Endothelial cell of umbilical vein (primary cell): ENCODE results near the gene ID1. TPM values are rescaled to one million over a fixed set of nuclear protein-coding genes. Genes with fewer than 3 reads are reported as not detected.

Experiments used
- BruUV-seq: library from RNA; stranded (reverse); fragments of 400-500 nt; replicated peaks from 2 replicates; lab custom pipeline; 2021; lab: Mats Ljungman, UMichigan
- CTCF ChIA-PET: fragments of 300-600, 350-600 bp; sonication (Branson Sonifier 250); formaldehyde crosslinking; loops from one replicate; lab custom pipeline; 2021; ENCODE audit warnings: antibody characterized with exemption, inconsistent platforms; lab: Charles Lee
- POLR2A ChIA-PET: fragments of 300-600, 350-600 bp; sonication (Branson Sonifier 250); formaldehyde crosslinking; loops from one replicate; lab custom pipeline; 2021; ENCODE audit warnings: antibody characterized with exemption, inconsistent platforms; lab: Charles Lee
- DNase-seq: peaks from one replicate; pipeline ENCODE4 v3.0.0-alpha.2; 2011; ENCODE audit warnings: low read depth, low spot score
- FAIRE-seq: peaks from 2 replicates; lab custom pipeline; 2011; peaks lifted over from hg19 to GRCh38; lab: Jason Lieb, UNC
- H2AFZ ChIP-seq: 2 replicates; pipeline ENCODE4 v1.6.0; 2012; ENCODE audit warnings: low read depth, low read length, control low read depth, inconsistent platforms
- H3K27ac ChIP-seq: 2 replicates; pipeline ENCODE4 v1.5.1; 2011; ENCODE audit warnings: low read depth, mild to moderate bottlenecking, control low read depth, low read length, moderate library complexity; ENCODE audit not compliant: insufficient read depth
- H3K27me3 ChIP-seq, 2 experiments: 2 replicates each; pipeline versions ENCODE4 v1.6.0 to v1.6.1; 2011; ENCODE audit warnings: low read length in 2 of 2, mixed read lengths in 1 of 2; ENCODE audit not compliant: control insufficient read depth in 2 of 2, insufficient read depth in 2 of 2
- H3K36me3 ChIP-seq, 2 experiments: 2 replicates in 1 of 2; 3 replicates in 1 of 2; pipeline ENCODE4 v1.5.1; 2011; ENCODE audit warnings: low read length in 2 of 2, mild to moderate bottlenecking in 1 of 2, moderate library complexity in 1 of 2; ENCODE audit not compliant: control insufficient read depth in 2 of 2, insufficient read depth in 2 of 2; ENCODE audit errors: extremely low read depth in 1 of 2
- H3K4me1 ChIP-seq: 3 replicates; pipeline ENCODE4 v1.5.1; 2011; ENCODE audit warnings: mild to moderate bottlenecking, low read length; ENCODE audit not compliant: control insufficient read depth, insufficient read depth; ENCODE audit errors: extremely low read depth
- H3K4me2 ChIP-seq: 2 replicates; pipeline ENCODE4 v1.6.1; 2011; ENCODE audit warnings: low read length, control low read depth, mixed read lengths; ENCODE audit not compliant: insufficient read depth
- H3K4me3 ChIP-seq, 3 experiments: fragments of 200-600 bp in 1 of 3; sonication (generic), shearing (Covaris generic) in 1 of 3; replicated peaks in 1 of 3; 2 replicates each; pipeline ENCODE4 v1.5.1; 2011 to 2016; ENCODE audit warnings: control low read depth in 3 of 3, low read length in 3 of 3, mild to moderate bottlenecking in 2 of 3, inconsistent platforms in 1 of 3, low read depth in 1 of 3, moderate library complexity in 1 of 3; ENCODE audit not compliant: insufficient read depth in 1 of 3
- H3K79me2 ChIP-seq: 2 replicates; pipeline ENCODE4 v1.6.0; 2012; ENCODE audit warnings: low read length, inconsistent platforms; ENCODE audit not compliant: control insufficient read depth, insufficient read depth
- H3K9ac ChIP-seq: replicated peaks from 2 replicates; pipeline ENCODE3; 2011; ENCODE audit warnings: low read length, control low read depth; ENCODE audit not compliant: insufficient read depth; ENCODE audit errors: extremely low read depth
- H3K9me1 ChIP-seq: replicated peaks from 3 replicates; pipeline ENCODE4 v1.6.0; 2011; ENCODE audit warnings: mild to moderate bottlenecking, low read length; ENCODE audit not compliant: control insufficient read depth, insufficient read depth; ENCODE audit errors: extremely low read depth
- H3K9me3 ChIP-seq: replicated peaks from 2 replicates; pipeline ENCODE4 v1.5.1; 2012; ENCODE audit warnings: low read length, inconsistent platforms; ENCODE audit not compliant: control insufficient read depth, insufficient read depth
- H4K20me1 ChIP-seq: replicated peaks from 2 replicates; pipeline ENCODE3; 2011; ENCODE audit warnings: mild to moderate bottlenecking, low read length; ENCODE audit not compliant: control insufficient read depth, insufficient read depth; ENCODE audit errors: extremely low read depth
- CTCF ChIP-seq, 2 donors: IDR thresholded peaks; 1 replicate in 1 of 2; 2 replicates in 1 of 2; pipeline ENCODE4 v1.5.1; 2011; ENCODE audit warnings: low read length in 2 of 2, mild to moderate bottlenecking in 2 of 2, moderate library complexity in 2 of 2, control low read depth in 1 of 2, inconsistent platforms in 1 of 2, low read depth in 1 of 2; ENCODE audit not compliant: insufficient read depth in 1 of 2; ENCODE audit errors: extremely low read depth in 1 of 2
- EZH2 ChIP-seq: IDR thresholded peaks from 2 replicates; pipeline ENCODE4 v1.6.1; 2012; ENCODE audit warnings: borderline replicate concordance, low read depth, mild to moderate bottlenecking, moderate library complexity, low read length, inconsistent platforms; ENCODE audit not compliant: severe bottlenecking
- FOS ChIP-seq: IDR thresholded peaks from 2 replicates; pipeline ENCODE4 v1.6.1; 2011; ENCODE audit warnings: mild to moderate bottlenecking, low read length, moderate library complexity, borderline replicate concordance; ENCODE audit not compliant: insufficient read depth
- GATA2 ChIP-seq: IDR thresholded peaks from 2 replicates; pipeline ENCODE4 v1.7.0; 2011; ENCODE audit warnings: low read depth, mild to moderate bottlenecking, moderate library complexity, mixed read lengths, low read length; ENCODE audit not compliant: insufficient read length, insufficient read depth
- JUN ChIP-seq: IDR thresholded peaks from 2 replicates; pipeline ENCODE4 v1.6.1; 2011; ENCODE audit warnings: borderline replicate concordance, low read depth; ENCODE audit not compliant: insufficient read length, insufficient read depth
- MAX ChIP-seq: IDR thresholded peaks from 2 replicates; pipeline ENCODE4 v1.6.1; 2011; ENCODE audit not compliant: insufficient read depth, insufficient read length
- MYC ChIP-seq: IDR thresholded peaks from one replicate; pipeline ENCODE4 v1.6.1; 2011; ENCODE audit warnings: mild to moderate bottlenecking, low read depth, low read length
- POLR2A ChIP-seq: IDR thresholded peaks from 2 replicates; pipeline ENCODE4 v1.6.1; 2012; ENCODE audit warnings: low read depth, mild to moderate bottlenecking, control low read depth, low read length
- POLR2AphosphoS5 ChIP-seq: IDR thresholded peaks from 2 replicates; pipeline ENCODE4 v1.6.1; 2012; ENCODE audit warnings: low read depth, mild to moderate bottlenecking, control low read depth, low read length, moderate library complexity; ENCODE audit not compliant: insufficient read depth
- dilution Hi-C: fragments of 300-500 bp; cut with MboI; formaldehyde crosslinking; loops from one replicate; pipeline ENCODE4 v1.15.0; 2019; ENCODE audit warnings: low sequenced_read_pairs; ENCODE audit not compliant: extremely low pct_ligation_motif_present
- intact Hi-C: fragments of 100-400 bp; cut with micrococcal nuclease; formaldehyde crosslinking; loops from one replicate; pipeline ENCODE4 v1.10.0; 2022
- polyA plus RNA-seq, 4 experiments: library from polyadenylated mRNA; depleted of rRNA in 3 of 4; stranded (reverse) in 3 of 4; unstranded in 1 of 4; fragments of >200 nt; gene quantifications; 2 replicates each; pipeline versions ENCODE4 v1.2.1 to v1.2.3, GENCODE V29; 2011 to 2012; ENCODE audit warnings: missing spikeins in 1 of 4
- total RNA-seq: library from RNA; stranded (reverse); gene quantifications from 2 replicates; pipeline ENCODE4 v1.2.3, GENCODE V29; 2021

The ID1 gene
- total and polyA plus RNA-seq, 2 donors (not counting 3 experiments of a cell fraction or from before 2014, with no cell fraction given): 78.9 to 152 TPM

- dilution Hi-C loops: no loop called here
- Histone ChIP-seq H4K20me1 (no peaks in the 10 kb centered on the region), H3K27ac (no peak within 1 kb of the TSS), H3K9me1 (no peaks in the 10 kb centered on the region), H3K27me3 (peaks cover 5 to 10% of the 10 kb centered on the region in 2 experiments), H3K4me2 (no peak within 1 kb of the TSS), H3K36me3 (no peaks in the 10 kb centered on the region), H3K9me3 (no peaks in the 10 kb centered on the region), H3K4me1 (no peaks in the 10 kb centered on the region), H2AFZ (no peak within 1 kb of the TSS), H3K79me2 (no peaks in the 10 kb centered on the region), H3K9ac (no peak within 1 kb of the TSS), H3K4me3 (no peak within 1 kb of the TSS)
- no TSS peak for BruUV-seq
- FAIRE-seq: no peak
- DNase-seq: no peak
- CTCF ChIA-PET: interaction anchor here (6.7 kb wide), 1 partner anchor 85 kb away, joined by 426 read pairs; the partner anchor contains the start of gene BCL2L1
- intact Hi-C loops: no loop called here
- TF ChIP-seq POLR2A: no peak
- no peak for TF ChIP-seq MYC
- no peak for TF ChIP-seq GATA2
- no peak for TF ChIP-seq JUN
- no peak for TF ChIP-seq MAX
- POLR2A ChIA-PET: no interaction called here
These were observed 32.6 kb downstream of the ID1 start, which contains the start of gene COX4I2 for GRCh38 chr20:31637660-31638059. COX4I2 (plus strand) TSS chr20:31637912; CDS start chr20:31639018, 1,106 bp downstream.

GRCh38 chr20:31638317-31638716 is 33.2 kb downstream of the ID1 start:
- H3K27me3 ChIP-seq: peaks cover 5 to 10% of the 10 kb centered on the region in 2 experiments

More at GRCh38 chr20:31638317-31638716, 33.2 kb downstream of the ID1 start:
- Histone ChIP-seq H4K20me1 (no peaks in the 10 kb centered on the region), H3K4me2 (no peak overlapping the region), H2AFZ (no peak overlapping the region), H3K9me1 (no peaks in the 10 kb centered on the region), H3K9ac (no peak overlapping the region), H3K79me2 (no peaks in the 10 kb centered on the region), H3K9me3 (no peaks in the 10 kb centered on the region), H3K27ac (no peak overlapping the region), H3K4me1 (no peaks in the 10 kb centered on the region), H3K4me3 (no peak overlapping the region), H3K36me3 (no peaks in the 10 kb centered on the region)
- POLR2A ChIA-PET: no interaction called here
- DNase-seq: no peak
- CTCF ChIA-PET: interaction anchor here (0.7 to 4.3 kb wide), 2 partner anchors 13 to 85 kb away, joined by 3 to 38 read pairs; no protein-coding TSS in a partner anchor
- dilution Hi-C loops (no loop called here), intact Hi-C loops (no loop called here)
- no peak for TF ChIP-seq GATA2
- TF ChIP-seq POLR2AphosphoS5: no peak
- no peak for TF ChIP-seq FOS
- TF ChIP-seq EZH2: no peak
- TF ChIP-seq POLR2A: no peak
- no peak for TF ChIP-seq MYC
- TF ChIP-seq MAX: no peak
- no peak for TF ChIP-seq CTCF (IDR thresholded peaks at IDR 0.05; ENCODE audit: extremely low read depth in 1 of 2, insufficient read depth in 1 of 2, low read depth in 1 of 2, low read length in 2 of 2)
- no peak for TF ChIP-seq JUN
- FAIRE-seq: no peak
- BruUV-seq: no TSS peak
